GOT3 (cell line): ENCODE measurements around the gene EFR3B.

ENCODE experiments used
- DNase-seq: peaks from one replicate; lab custom pipeline; 2025; ENCODE audit warnings: mixed read lengths; lab: John Stamatoyannopoulos, UW

EFR3B gene

GRCh38 chr2:25035537-25036220, 6.2 kb upstream of the EFR3B start:
- no peak for DNase-seq

GRCh38 chr2:25036221-25036559, 5.7 kb upstream of the EFR3B start:
- DNase-seq: no peak

- DNase-seq: no peak
Measured at GRCh38 chr2:25039126-25039525, 2.8 kb upstream of the EFR3B start.

GRCh38 chr2:25041307-25041927, 459 bp upstream of the EFR3B start:
- DNase-seq: no peak

GRCh38 chr2:25042321-25043240, 705 bp downstream of the EFR3B start:
- DNase-seq: peak; percentile 8

- peak; percentile 23 for DNase-seq
Measured at GRCh38 chr2:25043241-25043867, 1.5 kb downstream of the EFR3B start.

GRCh38 chr2:25044011-25044410, 2.1 kb downstream of the EFR3B start:
- DNase-seq: no peak

GRCh38 chr2:25044990-25045389, 3.1 kb downstream of the EFR3B start:
- DNase-seq: no peak

GRCh38 chr2:25049422-25049821, 7.5 kb downstream of the EFR3B start:
- no peak for DNase-seq

GRCh38 chr2:25050128-25050527, 8.3 kb downstream of the EFR3B start:
- no peak for DNase-seq

- no peak for DNase-seq
Measured at GRCh38 chr2:25053041-25053440, 11.2 kb downstream of the EFR3B start.

GRCh38 chr2:25054720-25055119, 12.8 kb downstream of the EFR3B start:
- no peak for DNase-seq

GRCh38 chr2:25055376-25055920, 13.6 kb downstream of the EFR3B start:
- DNase-seq: no peak

- DNase-seq: no peak
Measured at GRCh38 chr2:25056098-25056821, 14.4 kb downstream of the EFR3B start.

- no peak for DNase-seq
Measured at GRCh38 chr2:25062511-25062917, 20.6 kb downstream of the EFR3B start.

GRCh38 chr2:25063876-25064660, 22.2 kb downstream of the EFR3B start:
- no peak for DNase-seq

GRCh38 chr2:25065768-25066167, 23.9 kb downstream of the EFR3B start:
- DNase-seq: no peak

GRCh38 chr2:25066455-25066854, 24.6 kb downstream of the EFR3B start:
- no peak for DNase-seq

- no peak for DNase-seq
Measured at GRCh38 chr2:25068217-25068616, 26.3 kb downstream of the EFR3B start.

- DNase-seq: no peak
Measured at GRCh38 chr2:25071966-25072365, 30.1 kb downstream of the EFR3B start.

GRCh38 chr2:25072606-25073005, 30.7 kb downstream of the EFR3B start:
- no peak for DNase-seq
